NCI-H524 treated with DMSO at 0.1 percent for 48 hours (cell line): ENCODE results near the gene TMEM53.

ENCODE experiments used
- DNase-seq: peaks from one replicate; lab custom pipeline; 2025; lab: John Stamatoyannopoulos, UW

The TMEM53 gene

GRCh38 chr1:44628962-44629756 is 45.1 kb downstream of the TMEM53 start:
- DNase-seq = no peak

DNA sequence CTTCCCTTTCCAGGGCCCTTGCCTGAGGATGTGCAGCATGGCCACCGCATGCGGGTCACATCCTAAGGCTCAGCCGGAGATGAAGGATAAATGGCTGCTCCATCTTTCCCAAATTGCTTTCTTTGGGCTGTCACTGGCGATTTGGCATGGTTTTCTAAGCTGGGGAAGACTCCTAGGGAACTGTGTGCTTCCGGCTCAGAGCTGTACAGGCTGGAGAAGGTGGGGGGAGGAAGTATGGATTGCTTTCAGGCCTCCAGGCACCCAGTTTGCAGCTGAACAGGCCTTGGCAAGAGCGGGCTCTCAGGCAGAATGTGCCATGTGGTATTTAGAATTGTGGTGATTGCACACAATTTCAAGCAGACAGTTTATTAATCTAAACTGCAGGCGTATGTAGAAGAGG is 48.9 kb downstream of the TMEM53 start:
- DNase-seq = no peak

GRCh38 chr1:44624268-44624901 is 49.9 kb downstream of the TMEM53 start:
- no peak for DNase-seq

DNA sequence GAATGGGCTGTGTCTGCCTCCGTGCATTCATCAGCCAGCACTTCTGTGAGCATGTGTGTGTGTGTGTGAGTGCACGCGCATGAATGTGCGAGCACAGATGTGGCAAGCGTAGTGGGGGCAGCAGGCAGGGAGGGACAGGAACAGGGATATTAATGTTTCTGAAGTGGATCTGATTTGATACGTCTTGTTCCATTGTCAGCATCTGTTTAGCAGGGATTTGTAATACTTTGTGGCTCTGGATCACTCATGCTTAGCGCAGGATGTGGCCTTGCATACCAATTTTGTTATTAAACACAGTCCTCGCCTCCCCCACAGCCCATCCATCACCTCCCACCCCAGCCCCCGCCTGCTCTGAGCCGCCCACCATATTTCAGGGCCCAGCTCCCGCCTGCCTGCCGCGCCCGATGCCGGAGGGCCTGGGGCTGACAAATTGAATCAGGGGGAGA is 52.4 kb downstream of the TMEM53 start:
- no peak for DNase-seq

DNA sequence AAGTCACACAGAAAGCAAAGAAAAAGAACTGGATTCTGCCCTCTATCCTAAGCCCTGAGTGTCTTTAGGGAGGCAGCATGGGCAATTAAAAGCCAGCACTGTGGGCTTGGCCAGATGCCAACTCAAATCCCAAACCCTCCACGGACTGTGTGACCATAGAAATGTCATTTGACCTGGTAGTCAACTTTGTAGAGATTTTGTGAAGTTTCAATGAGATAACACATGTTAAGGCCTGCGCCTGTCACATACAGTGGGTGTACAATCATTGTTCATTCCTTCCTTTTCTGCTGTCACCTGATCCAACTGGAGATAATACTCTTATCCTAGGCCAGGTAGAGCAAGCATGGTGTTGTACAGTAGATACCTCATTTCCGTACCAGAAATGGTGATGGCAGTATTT is 54.2 kb downstream of the TMEM53 start:
- no peak for DNase-seq

- DNase-seq = no peak
Observed at GRCh38 chr1:44619261-44619900, 54.9 kb downstream of the TMEM53 start.

GRCh38 chr1:44617703-44618029 is 56.6 kb downstream of the TMEM53 start:
- DNase-seq = no peak

- DNase-seq = no peak
Observed at GRCh38 chr1:44616991-44617702, 57.1 kb downstream of the TMEM53 start.

GRCh38 chr1:44616284-44616990 is 57.8 kb downstream of the TMEM53 start:
- no peak for DNase-seq

GRCh38 chr1:44613941-44614340 is 60.3 kb downstream of the TMEM53 start:
- peak; percentile 36 for DNase-seq

DNA sequence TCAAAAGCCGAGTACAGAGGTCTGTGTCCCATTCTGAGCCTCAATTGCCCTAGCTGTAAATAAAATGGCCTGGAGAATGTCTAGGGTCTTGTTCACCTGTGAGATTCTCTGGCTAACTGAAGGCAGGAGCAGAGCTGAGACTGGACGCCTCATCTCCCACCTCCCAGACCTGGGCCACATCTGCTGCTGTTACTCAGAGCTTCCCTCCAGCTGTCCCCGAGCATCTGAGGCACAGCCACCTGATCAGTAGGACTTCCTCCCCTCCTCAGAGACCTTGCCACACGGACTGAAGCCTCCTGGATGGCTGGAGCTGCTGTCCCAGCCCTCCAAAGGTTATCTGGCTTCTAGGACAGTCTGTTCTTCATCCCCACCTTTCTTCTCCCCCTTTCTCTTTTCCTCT is 62.4 kb downstream of the TMEM53 start:
- DNase-seq = no peak

GRCh38 chr1:44611419-44611818 is 62.9 kb downstream of the TMEM53 start:
- no peak for DNase-seq

GRCh38 chr1:44610527-44611148 is 63.6 kb downstream of the TMEM53 start:
- DNase-seq = no peak

DNA sequence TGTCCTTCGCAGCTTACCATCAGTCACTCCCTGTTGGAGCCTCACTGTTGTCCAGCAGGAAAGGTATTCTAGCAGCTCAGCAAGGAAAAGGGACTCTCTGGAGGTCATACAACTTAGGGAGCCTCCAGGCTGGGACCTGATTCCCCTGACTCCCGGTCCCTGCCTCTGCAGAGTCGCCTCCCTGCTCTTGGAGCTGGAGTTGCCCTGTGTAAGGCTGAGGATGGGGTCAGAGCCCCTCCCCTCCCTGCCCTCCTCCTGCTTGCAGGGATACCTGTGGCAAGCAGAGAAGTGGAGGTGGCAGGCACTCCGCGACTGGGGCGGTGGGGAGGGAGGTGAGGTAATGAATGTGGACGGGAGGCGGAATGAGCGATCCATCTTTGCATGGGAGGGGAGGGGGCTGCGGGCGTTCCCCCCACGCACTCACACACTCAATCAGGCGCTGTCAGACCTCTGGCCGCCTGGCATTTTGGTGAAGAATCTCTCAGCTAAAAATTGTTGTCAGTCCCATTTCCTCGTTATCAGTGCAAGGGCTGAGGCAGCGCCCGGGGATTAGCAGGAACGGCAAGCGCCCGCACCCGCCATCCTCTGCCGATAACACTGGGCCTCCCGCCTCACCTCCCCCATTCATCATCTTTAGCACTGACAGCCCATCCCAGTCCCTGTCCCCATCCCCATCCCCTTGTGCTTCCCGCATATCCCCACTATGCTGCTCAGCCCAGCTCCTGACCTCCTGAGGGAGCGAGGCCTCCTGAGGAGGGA is 64.3 kb downstream of the TMEM53 start:
- DNase-seq = no peak

GRCh38 chr1:44609412-44609767 is 64.9 kb downstream of the TMEM53 start:
- no peak for DNase-seq

GRCh38 chr1:44608141-44608540 is 66.1 kb downstream of the TMEM53 start:
- DNase-seq = no peak

- no peak for DNase-seq
Observed at GRCh38 chr1:44606701-44607281, 67.5 kb downstream of the TMEM53 start.

- DNase-seq = no peak
Observed at GRCh38 chr1:44605914-44606615, 68.2 kb downstream of the TMEM53 start.

DNA sequence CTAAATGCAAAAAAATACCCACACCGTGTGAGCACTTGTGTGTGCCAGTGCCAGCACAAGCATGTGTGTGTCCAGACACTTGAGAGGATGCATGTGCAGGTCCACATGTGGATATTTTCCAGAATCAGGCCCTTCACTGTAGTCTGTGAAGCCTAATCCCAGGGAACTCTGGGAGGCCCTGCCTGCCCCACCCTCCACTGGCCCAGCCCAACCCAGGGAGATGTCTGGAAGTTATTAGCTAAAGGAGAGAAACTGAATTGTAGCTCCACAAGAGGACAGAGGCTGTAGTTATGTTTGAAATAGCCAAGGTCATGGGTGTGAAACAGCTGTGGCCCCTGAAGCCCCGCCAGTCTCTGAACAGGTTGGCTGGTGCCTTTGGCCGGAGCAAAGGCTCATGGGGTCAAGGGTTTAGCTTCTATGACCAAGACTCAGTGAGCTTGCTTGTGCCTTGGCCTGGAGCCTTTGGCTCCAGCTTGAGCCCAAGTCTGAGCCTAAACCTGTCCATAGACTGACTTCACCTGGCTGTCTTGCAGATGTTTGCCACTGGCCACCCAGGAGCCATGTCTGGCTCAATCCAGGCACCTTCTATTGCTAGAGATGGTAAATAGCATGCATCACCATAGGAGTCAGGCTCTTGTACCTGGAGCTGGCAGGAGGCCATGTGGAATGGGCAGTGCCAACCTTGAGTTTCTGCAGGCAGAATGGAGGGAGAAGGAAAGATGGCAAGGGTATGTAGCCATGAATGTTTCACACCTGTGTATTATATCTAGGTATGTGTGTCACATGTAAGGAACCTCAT is 69.9 kb downstream of the TMEM53 start:
- DNase-seq = no peak
